Keratinocyte (primary cell): Measurements from ENCODE around the gene TFF3. TPM values are rescaled to one million over a fixed set of nuclear protein-coding genes. Genes with fewer than 3 reads are reported as not detected.

Experiments used
- DNase-seq: peaks from one replicate; pipeline ENCODE4 v3.0.0-alpha.2; 2011; ENCODE audit warnings: low read depth, missing footprints, low spot score
- FAIRE-seq: peaks from 2 replicates; lab custom pipeline; 2011; peaks lifted over from hg19 to GRCh38; lab: Jason Lieb, UNC
- H2AFZ ChIP-seq: 2 replicates; pipeline ENCODE4 v1.6.0; 2012; ENCODE audit warnings: low read length, control low read depth, inconsistent platforms; ENCODE audit not compliant: control insufficient read depth
- H3K27ac ChIP-seq: 2 replicates; pipeline ENCODE4 v1.5.1; 2011; ENCODE audit warnings: low read length; ENCODE audit not compliant: control insufficient read depth, insufficient read depth
- H3K27me3 ChIP-seq: 3 replicates; pipeline ENCODE4 v1.6.0; 2011; ENCODE audit warnings: low read length; ENCODE audit not compliant: control insufficient read depth, insufficient read depth; ENCODE audit errors: extremely low read depth
- H3K36me3 ChIP-seq, 2 experiments: 2 replicates in 1 of 2; 3 replicates in 1 of 2; pipeline ENCODE4 v1.5.1; 2011; ENCODE audit warnings: low read length in 2 of 2, mild to moderate bottlenecking in 1 of 2; ENCODE audit not compliant: control insufficient read depth in 2 of 2, insufficient read depth in 2 of 2; ENCODE audit errors: extremely low read depth in 1 of 2
- H3K4me1 ChIP-seq: 3 replicates; pipeline ENCODE4 v1.5.1; 2011; ENCODE audit warnings: low read length; ENCODE audit not compliant: control insufficient read depth, insufficient read depth; ENCODE audit errors: extremely low read depth
- H3K4me2 ChIP-seq: 3 replicates; pipeline ENCODE4 v1.6.0; 2011; ENCODE audit warnings: low read depth, low read length; ENCODE audit not compliant: control insufficient read depth, insufficient read depth; ENCODE audit errors: extremely low read depth
- H3K4me3 ChIP-seq, 3 experiments: fragments of 200-600 bp in 1 of 3; sonication (generic) in 1 of 3; 2 replicates in 2 of 3; 3 replicates in 1 of 3; pipeline ENCODE4 v1.5.1; 2011 to 2016; ENCODE audit warnings: low read length in 3 of 3, mild to moderate bottlenecking in 3 of 3, control low read depth in 2 of 3, inconsistent platforms in 1 of 3, low read depth in 1 of 3, mixed read lengths in 1 of 3, mixed run types in 1 of 3, moderate library complexity in 1 of 3; ENCODE audit not compliant: control insufficient read depth in 2 of 3, insufficient read depth in 2 of 3; ENCODE audit errors: extremely low read depth in 1 of 3
- H3K79me2 ChIP-seq: 2 replicates; pipeline ENCODE4 v1.6.0; 2012; ENCODE audit warnings: low read length; ENCODE audit not compliant: control insufficient read depth, insufficient read depth
- H3K9ac ChIP-seq: 3 replicates; pipeline ENCODE4 v1.6.0; 2011; ENCODE audit warnings: low read length; ENCODE audit not compliant: control insufficient read depth, insufficient read depth; ENCODE audit errors: extremely low read depth
- H3K9me1 ChIP-seq: 3 replicates; pipeline ENCODE4 v1.6.0; 2011; ENCODE audit warnings: low read length; ENCODE audit not compliant: control insufficient read depth, insufficient read depth; ENCODE audit errors: extremely low read depth
- H3K9me3 ChIP-seq: 2 replicates; pipeline ENCODE4 v1.5.1; 2012; ENCODE audit warnings: low read depth, low read length; ENCODE audit not compliant: control insufficient read depth
- H4K20me1 ChIP-seq: 3 replicates; pipeline ENCODE4 v1.6.0; 2011; ENCODE audit warnings: low read length; ENCODE audit not compliant: control insufficient read depth, insufficient read depth; ENCODE audit errors: extremely low read depth
- CTCF ChIP-seq, 3 experiments: IDR thresholded peaks in 1 of 3; conservative IDR thresholded peaks in 1 of 3; optimal IDR thresholded peaks in 1 of 3; 2 replicates in 2 of 3; 3 replicates in 1 of 3; pipeline versions ENCODE3 to v1.5.1; 2011; ENCODE audit warnings: low read length in 3 of 3, mild to moderate bottlenecking in 3 of 3, moderate library complexity in 2 of 3, control low read depth in 1 of 3, inconsistent platforms in 1 of 3; ENCODE audit not compliant: insufficient read depth in 2 of 3; ENCODE audit errors: extremely low read depth in 1 of 3
- EZH2 ChIP-seq: IDR thresholded peaks from one replicate; pipeline ENCODE4 v1.6.1; 2012; ENCODE audit warnings: inconsistent platforms, mild to moderate bottlenecking, low read length, moderate library complexity
- dilution Hi-C: fragments of 300-500 bp; cut with MboI; formaldehyde crosslinking; loops from one replicate; pipeline ENCODE4 v1.7.0; 2020; ENCODE audit warnings: low sequenced_read_pairs; ENCODE audit not compliant: extremely low pct_ligation_motif_present
- polyA plus RNA-seq, 5 experiments: library from polyadenylated mRNA; depleted of rRNA in 3 of 5; stranded (reverse) in 3 of 5; stranded (forward) in 1 of 5; unstranded in 1 of 5; fragments of >200 nt; gene quantifications; 1 replicate in 1 of 5; 2 replicates in 3 of 5; 3 replicates in 1 of 5; pipeline versions ENCODE4 v1.2.1 to v1.2.3, GENCODE V29; 2011 to 2012; ENCODE audit warnings: missing spikeins in 2 of 5, low read depth in 1 of 5, low replicate concordance in 1 of 5

The TFF3 gene
- polyA plus RNA-seq, 1 donor (not counting 4 experiments of a cell fraction or from before 2014, with no cell fraction given) = not detected

DNA sequence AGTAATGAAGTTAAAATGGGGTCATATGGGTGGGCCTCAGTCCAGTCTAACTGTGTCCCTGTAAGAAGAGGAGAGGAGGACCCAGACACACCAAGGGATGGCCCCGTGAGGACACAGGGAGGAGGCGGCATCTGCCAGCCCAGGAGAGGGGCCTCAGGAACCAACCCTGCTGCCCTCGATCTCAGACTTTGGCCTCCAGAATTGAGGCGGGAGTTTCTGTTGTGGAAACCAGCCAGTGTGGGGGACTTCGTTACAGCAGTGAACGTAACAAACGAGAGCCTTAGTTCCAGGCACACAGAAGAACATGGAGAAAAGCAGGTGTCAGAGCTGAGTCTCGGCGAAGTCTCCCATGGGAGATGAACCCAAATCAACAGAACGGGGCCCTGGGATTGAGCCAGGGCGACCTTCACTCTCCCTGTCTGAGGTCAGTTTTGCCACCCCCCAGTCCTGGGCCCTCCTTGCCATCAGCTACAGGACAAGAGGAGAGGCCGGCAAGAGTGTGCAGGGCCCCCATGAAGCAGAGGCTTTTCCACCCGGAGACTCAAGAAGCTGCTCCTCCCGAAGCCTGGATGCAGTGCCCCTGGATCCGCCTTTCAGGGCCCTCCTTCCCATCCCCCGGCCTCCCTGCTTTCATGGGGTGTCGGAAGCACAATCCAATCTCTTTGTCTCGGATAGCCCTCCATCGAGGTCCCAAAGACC, 36.6 kb downstream of the TFF3 start:
- Histone ChIP-seq H2AFZ (no peak overlapping the region), H3K9me3 (no peaks in the 10 kb centered on the region), H4K20me1 (no peaks in the 10 kb centered on the region), H3K4me1 (no peaks in the 10 kb centered on the region), H3K36me3 (no peaks in the 10 kb centered on the region), H3K9ac (no peak overlapping the region), H3K4me2 (no peak overlapping the region), H3K4me3 (no peak overlapping the region), H3K79me2 (no peaks in the 10 kb centered on the region), H3K9me1 (no peaks in the 10 kb centered on the region), H3K27ac (no peak overlapping the region), H3K27me3 (no peaks in the 10 kb centered on the region)
- FAIRE-seq = no peak
- TF ChIP-seq CTCF (optimal IDR thresholded peaks at IDR 0.05 in 1 of 3, IDR thresholded peaks at IDR 0.05 in 1 of 3, conservative IDR thresholded peaks at IDR 0.05 in 1 of 3; ENCODE audit: extremely low read depth in 1 of 3, insufficient read depth in 2 of 3, low read length in 3 of 3) (no peak), EZH2 (no peak)
- DNase-seq = no peak
- dilution Hi-C loops = no loop called here

GRCh38 chr21:42277593-42277992, 37.6 kb downstream of the TFF3 start:
- Histone ChIP-seq H3K36me3 (no peaks in the 10 kb centered on the region), H3K9me3 (no peaks in the 10 kb centered on the region), H3K9ac (no peak overlapping the region), H2AFZ (no peak overlapping the region), H3K79me2 (no peaks in the 10 kb centered on the region), H3K4me2 (no peak overlapping the region), H4K20me1 (no peaks in the 10 kb centered on the region), H3K27me3 (no peaks in the 10 kb centered on the region), H3K4me1 (no peaks in the 10 kb centered on the region), H3K9me1 (no peaks in the 10 kb centered on the region), H3K27ac (no peak overlapping the region), H3K4me3 (no peak overlapping the region)
- DNase-seq = no peak
- TF ChIP-seq EZH2 = no peak
- TF ChIP-seq CTCF (optimal IDR thresholded peaks at IDR 0.05 in 1 of 3, IDR thresholded peaks at IDR 0.05 in 1 of 3, conservative IDR thresholded peaks at IDR 0.05 in 1 of 3; ENCODE audit: extremely low read depth in 1 of 3, insufficient read depth in 2 of 3, low read length in 3 of 3) = no peak
- dilution Hi-C loops = no loop called here
- FAIRE-seq = no peak
